ENCODE data around the gene KRT23.

GRCh38 chr17:40912486-40913210 lies 24.8 kb downstream of the KRT23 start:
- TF ChIP-seq CTCF (conservative IDR thresholded peaks at IDR 0.05; ENCODE audit: low read depth in 2 of 2) (no peak), EZH2 (IDR thresholded peaks at IDR 0.05; ENCODE audit: low read depth, unreplicated experiment) (no peak)

Data from GM23338 (cell line).